NCI-H1694 (cell line): ENCODE results near the gene TMEM53.
A peak's percentile ranks its signal among the peaks of the same experiment; 100 is the strongest.

Experiments
- DNase-seq: peaks from one replicate; lab custom pipeline; 2025; lab: John Stamatoyannopoulos, UW

The TMEM53 gene

GRCh38 chr1:44696789-44697345 lies 22.6 kb upstream of the TMEM53 start:
- no peak for DNase-seq

DNA sequence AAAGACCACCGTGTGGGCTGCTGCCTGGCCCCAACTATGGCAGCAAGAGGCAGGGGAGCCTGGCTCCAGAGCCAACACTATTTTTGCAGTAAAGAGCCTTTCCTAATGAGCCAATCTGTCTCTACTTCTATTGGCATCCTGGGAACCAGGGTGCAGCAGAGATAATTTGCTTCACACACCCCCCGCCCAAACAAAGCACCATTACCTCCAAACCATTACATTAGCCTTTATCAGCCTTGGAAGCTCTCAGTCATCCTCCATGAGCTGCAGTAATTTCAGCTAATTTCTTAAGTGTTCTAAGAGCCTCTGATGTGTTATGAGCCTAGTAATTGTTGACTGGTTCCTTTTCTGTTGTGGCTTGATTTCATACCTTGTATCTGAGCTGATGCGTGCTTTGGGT lies 21.8 kb upstream of the TMEM53 start:
- DNase-seq = no peak

DNA sequence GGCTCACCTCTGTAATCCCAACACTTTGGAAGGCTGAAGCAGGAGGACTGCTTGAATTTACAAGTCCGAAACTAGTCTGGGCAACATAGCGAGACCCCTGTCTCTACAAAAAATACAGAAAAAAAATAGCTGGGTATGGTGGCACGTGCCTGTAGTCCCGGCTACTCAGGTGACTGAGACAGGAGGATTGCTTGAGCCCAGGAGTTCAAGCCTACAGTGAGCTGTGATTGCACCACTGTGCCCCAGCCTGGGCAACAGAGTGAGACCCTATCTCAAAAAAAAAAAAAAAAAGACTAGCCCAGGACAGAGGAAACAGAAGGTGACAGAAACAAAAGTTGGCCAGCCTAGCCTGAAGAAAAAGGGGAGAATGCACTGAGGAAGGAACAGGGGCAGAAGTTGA lies 21.4 kb upstream of the TMEM53 start:
- DNase-seq = no peak

GRCh38 chr1:44694863-44695478 lies 20.7 kb upstream of the TMEM53 start:
- DNase-seq = no peak

DNA sequence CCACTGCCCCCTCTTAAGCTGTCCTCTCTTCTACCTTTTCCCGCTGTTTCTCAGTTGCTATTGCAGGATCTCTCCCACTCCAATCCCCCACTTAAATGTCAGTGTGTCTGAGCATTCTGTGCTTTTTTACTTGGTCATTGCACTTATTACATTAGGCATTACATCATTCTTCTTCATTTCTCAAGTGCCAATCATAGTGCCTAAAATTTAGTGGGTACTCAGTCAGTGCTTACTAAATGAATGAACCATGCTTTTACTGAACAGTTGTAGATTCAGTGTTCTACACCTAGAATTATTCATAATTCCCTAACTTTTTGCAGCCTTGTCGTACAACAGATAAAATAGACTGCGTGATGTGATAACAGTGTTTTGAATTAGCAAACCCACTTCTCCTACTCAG lies 19.6 kb upstream of the TMEM53 start:
- no peak for DNase-seq

- no peak for DNase-seq
These were observed 18.9 kb upstream of the TMEM53 start for GRCh38 chr1:44693159-44693558.

GRCh38 chr1:44689447-44689765 lies 15.1 kb upstream of the TMEM53 start:
- no peak for DNase-seq

GRCh38 chr1:44688760-44689446 lies 14.6 kb upstream of the TMEM53 start:
- DNase-seq = no peak

- no peak for DNase-seq
These were observed 11.6 kb upstream of the TMEM53 start for GRCh38 chr1:44685881-44686280.

GRCh38 chr1:44685218-44685617 lies 10.9 kb upstream of the TMEM53 start:
- no peak for DNase-seq

DNA sequence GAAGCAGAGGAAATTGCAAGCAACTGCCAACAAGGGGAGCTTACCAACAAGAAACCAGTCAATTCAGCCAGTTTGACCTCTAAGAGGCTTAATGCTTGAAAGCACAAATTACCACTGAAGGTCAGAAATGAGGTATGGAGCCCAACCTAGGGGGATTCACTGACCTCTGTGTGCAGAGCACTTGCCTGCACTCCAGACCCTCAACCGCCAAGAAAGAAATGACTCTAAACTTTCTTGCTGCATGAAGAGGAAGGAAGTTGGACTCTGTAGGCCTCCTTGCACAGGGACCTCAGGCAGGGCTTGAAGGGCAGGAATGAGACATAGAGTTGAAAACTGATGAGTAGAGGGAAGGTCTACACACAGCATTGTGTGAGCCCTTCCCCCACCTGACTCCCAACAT lies 10.2 kb upstream of the TMEM53 start:
- DNase-seq = no peak

DNA sequence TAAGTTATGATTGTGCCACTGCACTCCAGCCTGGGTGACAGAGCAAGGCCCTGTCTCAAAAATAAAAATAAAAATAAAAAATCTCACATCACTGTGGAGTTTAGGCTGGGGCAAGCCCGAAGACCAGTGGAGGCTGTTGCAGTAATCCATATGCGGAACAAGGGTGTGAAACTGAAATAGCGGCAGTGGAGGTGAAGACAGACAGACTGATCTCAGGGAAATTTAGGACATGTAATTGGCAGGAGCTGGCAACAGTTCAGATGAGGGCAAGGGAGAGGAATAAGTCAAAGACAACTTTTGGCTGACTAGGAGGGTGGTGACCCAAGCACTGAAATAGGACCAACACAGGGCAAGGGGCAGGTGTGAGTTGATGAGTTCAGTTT lies 8.6 kb upstream of the TMEM53 start:
- no peak for DNase-seq

DNA sequence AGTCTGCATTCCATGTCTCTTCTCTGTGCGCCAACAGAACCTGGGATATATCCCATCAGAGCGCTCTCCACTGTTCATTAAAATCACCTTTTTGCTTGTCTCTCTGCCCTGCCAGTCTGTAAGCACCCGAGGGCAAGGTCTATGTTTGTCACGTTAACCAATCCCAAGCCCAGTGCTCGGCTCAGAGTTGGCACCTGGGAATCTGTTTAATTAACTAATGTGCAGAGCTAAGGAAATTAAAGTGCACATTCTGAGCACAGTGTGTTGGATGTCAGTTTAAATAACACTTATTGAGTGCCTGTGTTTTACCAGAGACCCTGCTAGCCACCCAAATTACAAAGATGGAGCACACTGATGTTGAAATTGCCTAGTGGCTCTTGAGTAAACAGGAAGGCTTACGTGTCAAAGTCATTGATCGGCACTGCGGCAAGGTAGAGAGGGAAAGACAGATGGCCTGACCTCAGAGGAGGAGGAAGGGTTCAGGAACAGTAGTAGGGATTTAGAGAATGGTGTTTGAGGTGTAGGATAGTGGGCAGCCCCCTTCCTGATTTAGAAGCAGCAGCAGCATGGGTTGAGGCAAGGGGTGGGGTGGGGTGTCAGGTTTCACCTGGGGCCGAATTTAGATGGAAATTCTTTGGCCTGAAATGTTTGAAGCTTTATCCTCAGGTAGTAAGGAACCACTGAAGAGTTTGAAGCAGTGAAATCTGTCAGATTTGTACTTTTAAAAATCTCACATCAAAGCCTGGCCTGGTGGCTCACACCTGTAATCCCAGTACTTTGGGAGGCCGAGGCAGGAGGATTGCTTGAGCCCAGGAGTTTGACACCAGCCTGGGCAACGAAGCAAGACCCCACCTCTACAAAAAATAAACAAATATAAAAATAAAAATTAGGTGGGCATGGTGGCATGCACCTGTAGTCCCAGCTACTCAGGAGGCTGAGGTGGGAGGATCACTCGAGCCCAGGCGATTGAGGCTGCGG lies 7.9 kb upstream of the TMEM53 start:
- no peak for DNase-seq

DNA sequence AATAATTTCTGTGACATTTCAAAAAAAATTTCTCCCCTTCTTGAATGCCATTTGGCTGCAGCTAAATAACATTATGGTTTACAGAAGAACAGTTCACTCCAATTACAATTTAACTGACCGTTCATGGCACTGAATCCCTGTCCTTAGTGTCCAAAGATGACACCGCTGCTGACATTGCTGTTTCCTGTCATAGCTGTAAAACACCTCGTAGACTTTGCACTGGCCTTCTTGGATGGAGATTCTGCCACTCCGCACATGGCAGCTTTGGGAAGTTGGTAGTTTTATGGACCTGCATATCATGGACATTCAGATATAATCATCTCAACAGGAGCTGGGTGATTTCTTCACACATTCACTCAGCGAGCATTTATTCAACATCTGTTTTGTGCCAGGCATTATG lies 5.2 kb upstream of the TMEM53 start:
- no peak for DNase-seq

GRCh38 chr1:44678626-44679025 lies 4.3 kb upstream of the TMEM53 start:
- DNase-seq = no peak

DNA sequence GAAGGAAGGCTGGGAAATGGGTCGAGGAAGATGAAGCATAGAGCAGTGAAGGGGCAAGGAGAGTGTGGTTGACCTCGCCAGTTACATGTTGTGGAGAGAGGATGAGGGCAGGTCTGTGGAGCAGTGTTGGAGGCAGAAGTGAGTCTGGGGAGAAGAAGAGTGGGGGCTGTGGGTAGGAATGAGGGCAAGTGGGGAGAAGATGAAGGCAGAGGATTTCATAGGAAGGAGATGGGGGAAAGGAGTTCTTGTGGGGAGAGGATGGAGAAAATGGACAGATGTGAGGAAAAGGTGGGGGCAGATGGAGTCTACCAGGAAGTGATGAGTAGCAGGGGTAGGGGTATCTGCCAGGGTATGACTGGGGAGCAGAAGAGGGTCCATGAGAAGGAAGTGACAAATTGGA lies 3.8 kb upstream of the TMEM53 start:
- DNase-seq = no peak

DNA sequence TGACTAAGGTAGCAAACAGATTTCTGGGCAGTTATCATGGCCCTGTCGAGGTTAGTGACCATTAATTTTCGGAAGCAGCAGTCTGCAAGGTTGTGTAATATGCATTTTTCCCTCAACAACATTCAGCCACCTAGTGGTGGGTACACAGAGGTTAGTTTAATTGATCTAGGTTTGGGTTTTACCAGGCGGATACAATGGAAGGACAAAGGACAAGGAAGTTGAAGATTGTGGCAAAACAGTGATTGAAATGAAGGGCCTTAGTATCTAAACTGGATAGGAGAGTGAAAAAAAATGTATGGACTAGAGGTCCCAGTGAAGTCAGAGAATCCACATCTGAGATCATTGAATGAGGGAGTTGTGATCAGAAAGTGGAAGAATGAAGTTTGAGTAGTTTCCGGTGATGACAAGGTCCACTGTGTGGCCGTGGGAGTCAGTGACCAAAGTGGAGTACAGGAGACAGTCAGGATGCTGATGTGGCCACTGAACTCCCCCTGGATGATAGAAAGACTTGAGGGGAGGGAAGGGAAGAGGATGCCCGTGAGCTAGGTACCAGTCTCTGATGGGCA lies 3.0 kb upstream of the TMEM53 start:
- DNase-seq = peak; percentile 27

DNA sequence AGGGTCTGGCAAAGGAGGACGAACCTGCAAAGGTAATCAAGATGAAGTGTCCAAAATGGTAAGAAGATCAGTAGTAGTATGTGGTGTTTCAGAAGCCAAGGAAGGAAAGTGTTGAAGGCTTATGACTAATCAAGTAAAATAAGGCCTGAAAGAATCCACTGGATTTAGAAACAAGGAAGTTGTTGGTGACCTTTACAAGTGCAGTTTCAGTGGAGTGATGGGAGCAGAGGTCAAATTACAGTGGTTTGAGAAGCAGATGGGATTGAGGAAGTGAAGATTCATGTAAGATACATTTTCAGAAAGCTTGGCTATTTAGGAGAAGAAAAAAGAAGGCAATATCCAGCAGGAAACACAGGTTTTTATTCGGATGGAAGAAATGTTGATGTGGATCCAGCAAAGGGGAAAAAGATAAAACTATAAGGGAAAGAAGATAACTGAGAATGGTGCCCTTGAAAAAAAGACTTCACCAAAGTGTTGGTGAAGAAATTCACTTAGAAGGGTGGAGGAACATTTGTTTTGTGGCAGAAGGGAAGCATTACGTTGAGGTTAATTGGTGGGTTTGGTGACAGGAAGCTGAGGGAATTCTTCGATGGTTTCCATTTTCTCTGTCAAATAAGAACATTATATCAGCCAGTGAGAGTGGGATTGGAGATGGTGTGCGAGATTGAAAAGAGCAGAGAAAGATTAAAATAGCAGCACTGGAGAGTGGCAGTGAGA lies 2.4 kb upstream of the TMEM53 start:
- DNase-seq = no peak

DNA sequence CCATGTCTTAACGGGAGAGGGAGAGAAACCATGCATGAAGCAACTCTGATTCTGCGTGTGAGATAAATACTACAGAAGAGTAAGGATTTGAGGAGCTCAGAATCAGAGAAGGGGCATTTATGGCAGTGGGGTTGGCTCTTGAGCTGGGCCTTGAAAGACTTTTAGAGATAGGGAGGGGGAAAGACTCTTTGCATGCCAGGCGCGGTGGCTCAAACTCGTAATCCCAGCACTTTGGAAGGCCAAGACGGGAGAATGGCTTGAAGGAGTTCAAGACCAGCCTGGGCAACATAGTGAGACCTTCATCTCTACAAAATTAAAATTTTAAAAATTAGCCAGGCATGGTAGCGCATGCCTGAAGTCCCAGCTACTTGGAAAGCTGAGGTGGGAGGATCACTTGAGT lies 905 bp upstream of the TMEM53 start:
- DNase-seq = no peak

GRCh38 chr1:44673675-44674112 lies 587 bp downstream of the TMEM53 start:
- no peak for DNase-seq

DNA sequence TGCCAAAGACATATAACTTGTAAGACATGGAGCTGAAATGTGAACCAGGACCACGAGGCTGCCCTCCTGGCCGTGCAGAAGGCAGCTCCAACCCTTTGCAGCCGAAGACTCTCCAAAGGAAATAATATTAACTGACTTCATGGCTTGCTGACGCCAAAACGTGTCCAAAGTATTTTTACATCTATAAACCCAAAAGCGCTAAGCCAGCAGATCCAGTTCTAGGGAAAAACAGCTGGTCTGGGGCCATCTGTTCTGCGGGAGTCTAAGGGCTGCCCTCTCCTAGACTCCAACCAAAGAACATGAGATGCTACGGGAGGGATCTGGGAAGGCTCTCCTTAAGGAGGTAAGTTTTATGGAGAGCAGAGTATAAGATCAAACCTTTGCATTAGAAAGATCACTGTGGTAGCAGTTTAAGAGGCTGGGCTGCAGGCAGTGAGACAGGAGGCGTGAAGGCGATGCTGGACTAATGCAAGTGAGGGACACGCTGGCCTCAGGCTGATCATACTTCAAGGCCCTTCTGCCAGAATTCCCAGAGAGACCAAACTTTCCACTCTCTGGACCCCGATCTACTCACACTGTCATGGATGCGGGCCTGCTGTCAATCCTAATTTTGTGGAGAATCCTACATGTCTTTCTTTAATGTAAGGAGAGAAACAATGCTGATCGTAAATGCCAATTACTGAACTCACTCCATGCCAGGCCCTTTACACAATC lies 1.2 kb downstream of the TMEM53 start:
- DNase-seq = no peak
